GM11168 (cell line): ENCODE results near the gene SOCS4.

ENCODE experiments used
- in situ Hi-C: fragments of 300-500 bp; cut with MboI; formaldehyde crosslinking; loops from one replicate; pipeline ENCODE4 v1.12.0; 2022; ENCODE audit warnings: low sequenced_read_pairs; ENCODE audit not compliant: unreplicated experiment

The SOCS4 gene

GRCh38 chr14:55084401-55085059 is 57.5 kb downstream of the SOCS4 start:
- in situ Hi-C loops: no loop called here

GRCh38 chr14:55085060-55085660 is 58.1 kb downstream of the SOCS4 start:
- in situ Hi-C loops: no loop called here

GRCh38 chr14:55086938-55087337 is 59.9 kb downstream of the SOCS4 start:
- in situ Hi-C loops: no loop called here

- in situ Hi-C loops: no loop called here
These were observed 61.3 kb downstream of the SOCS4 start for GRCh38 chr14:55088356-55088755.

GRCh38 chr14:55092341-55092740 is 65.3 kb downstream of the SOCS4 start:
- in situ Hi-C loops: no loop called here

- in situ Hi-C loops: no loop called here
These were observed 67.5 kb downstream of the SOCS4 start for GRCh38 chr14:55094292-55095157.

- in situ Hi-C loops: no loop called here
These were observed 71.0 kb downstream of the SOCS4 start for GRCh38 chr14:55097881-55098560.

GRCh38 chr14:55098561-55098898 is 71.5 kb downstream of the SOCS4 start:
- in situ Hi-C loops: no loop called here
